Activated CD8-positive, alpha-beta memory T cell treated with anti-CD3 and anti-CD28 coated beads for 24 hours (primary cell): ENCODE data around the gene GALE.
"Not testable (repeated sequence)": the region's sequence is repeated elsewhere in the genome, so short reads cannot be mapped to it uniquely, and the experiment has no call there.

Source experiments
- DNase-seq: peaks from one replicate; pipeline ENCODE4 v3.0.0-alpha.2; 2020

Gene GALE

DNA sequence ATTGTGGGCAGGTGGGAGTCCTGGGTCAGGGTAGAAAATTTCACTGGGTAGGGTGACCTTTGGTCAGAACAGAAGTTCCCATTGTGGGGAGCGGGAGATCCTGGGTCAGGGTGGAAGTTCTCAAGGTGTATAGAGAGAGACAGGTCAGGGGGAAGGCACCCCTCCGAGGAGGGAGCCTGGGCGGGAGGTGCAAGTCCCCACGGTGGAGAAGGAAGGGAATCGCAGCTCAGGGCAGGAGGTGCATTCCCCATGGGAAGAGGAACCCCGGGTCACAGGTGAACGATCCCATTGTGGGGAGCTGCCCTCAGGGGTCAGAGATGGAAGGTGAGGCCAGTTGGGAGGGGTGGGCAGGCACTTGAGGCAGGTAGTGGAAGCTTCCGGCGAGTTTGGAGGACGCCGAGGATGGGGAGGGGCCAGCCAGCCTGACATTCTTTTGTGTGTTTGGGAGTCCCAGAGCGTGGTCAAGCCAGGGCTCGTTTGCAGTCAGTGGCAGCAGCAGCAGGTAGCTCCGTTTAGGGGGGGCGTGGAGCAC is 9.0 kb downstream of the GALE start:
- DNase-seq: peak; percentile 70

DNA sequence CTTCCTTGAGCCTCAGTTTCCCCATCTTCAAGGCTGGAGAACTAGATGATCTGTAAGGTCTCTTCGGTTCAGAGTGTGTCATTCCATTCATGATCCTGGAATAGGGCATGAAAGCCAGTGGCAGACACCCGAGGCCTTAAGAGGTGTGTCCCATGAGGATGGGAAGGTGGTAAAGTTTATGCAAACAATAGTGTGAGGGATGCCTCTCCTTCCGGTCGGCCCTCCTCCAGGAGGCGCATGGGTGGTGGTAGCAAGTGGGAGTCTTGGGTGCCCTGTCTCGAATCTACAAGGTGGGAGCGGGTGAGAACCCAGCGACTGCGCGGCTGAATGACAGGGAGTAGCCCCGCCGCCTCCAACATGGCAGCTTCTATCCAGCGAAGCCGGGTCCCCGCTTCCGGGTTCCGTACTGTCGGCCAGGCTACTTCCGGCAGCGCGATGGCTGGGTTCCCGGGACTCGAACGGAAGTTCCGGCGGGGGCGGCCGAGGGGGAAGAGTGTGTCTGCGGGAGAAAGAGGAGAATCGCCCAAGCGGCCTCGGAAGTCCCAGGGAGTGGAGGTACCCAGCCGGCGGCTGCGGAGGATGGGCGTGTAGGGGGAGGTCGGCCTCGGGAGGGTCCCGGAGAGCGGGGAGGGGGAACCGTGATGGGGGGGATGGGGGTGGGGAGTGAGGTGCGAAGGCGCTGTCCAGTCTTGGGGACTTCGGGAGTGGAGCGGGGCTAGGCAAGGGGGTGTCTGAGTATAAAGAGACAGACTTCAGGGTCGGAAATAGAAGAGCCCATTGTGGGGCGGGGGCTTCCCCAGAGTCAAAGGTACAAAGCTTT is 9.6 kb downstream of the GALE start, which contains the start of gene LYPLA2:
Gene LYPLA2 (plus strand): TSS at position 450 of the 820 bp plus-strand sequence. CDS start 1,538 bp downstream, outside the sequence.
- DNase-seq: peak; percentile 94

DNA sequence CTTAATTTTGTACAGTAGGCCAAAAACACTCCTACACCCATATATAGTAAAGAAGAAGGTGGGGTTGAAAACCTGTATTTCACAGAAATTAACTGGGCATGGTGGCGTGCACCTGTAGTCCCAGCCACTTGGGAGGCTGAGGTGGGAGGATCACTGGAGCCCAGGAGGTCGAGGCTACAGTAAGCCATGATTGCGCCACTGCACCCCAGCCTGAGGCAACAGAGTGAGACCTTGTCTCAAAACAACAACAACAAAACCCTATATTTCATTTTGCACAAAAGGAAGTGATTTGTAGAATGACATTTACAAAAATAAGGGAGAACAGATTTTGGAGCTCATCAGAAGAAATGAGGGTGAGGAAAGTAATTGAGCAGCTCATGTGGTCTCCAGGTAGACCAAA is 11.9 kb downstream of the GALE start:
- DNase-seq: no peak

DNA sequence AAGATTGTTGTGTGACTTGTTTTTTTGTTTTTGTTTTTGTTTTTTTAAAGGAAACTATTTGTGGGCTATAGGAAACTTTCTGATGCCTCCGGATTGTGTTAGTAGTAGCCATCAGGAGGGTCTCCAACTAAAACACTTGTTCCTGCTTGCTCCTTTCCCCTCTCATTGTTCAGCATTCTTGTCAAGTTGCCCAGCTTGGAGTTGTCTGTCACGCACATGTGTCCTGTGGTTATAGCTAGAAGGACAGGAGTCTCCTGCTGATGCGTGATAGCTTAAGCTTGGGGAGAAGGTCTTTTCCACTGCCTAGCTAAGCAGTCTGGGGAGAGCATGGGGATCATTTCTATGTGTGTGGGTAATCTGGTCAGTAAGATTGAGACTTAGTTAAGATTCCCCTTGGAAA is 12.9 kb downstream of the GALE start:
- no peak for DNase-seq

DNA sequence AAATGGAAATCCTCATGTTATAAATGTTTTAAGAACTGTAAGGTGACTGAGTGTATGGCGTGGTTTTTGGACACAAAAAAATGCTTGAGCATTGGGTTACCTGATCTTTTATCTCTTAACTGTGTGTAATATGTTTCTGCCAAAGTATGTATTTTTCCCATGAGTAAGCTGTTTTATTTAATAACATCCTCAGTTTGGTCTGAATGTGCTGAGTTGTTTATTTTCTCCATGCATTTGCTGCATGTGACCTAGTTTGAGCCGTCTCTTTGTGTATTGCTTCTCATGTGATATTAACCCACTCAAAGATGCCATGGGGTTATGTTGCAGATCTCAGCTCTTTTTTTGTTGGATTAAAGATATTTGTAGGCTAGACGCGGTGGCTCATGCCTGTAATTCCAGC is 15.7 kb downstream of the GALE start:
- DNase-seq: no peak

DNA sequence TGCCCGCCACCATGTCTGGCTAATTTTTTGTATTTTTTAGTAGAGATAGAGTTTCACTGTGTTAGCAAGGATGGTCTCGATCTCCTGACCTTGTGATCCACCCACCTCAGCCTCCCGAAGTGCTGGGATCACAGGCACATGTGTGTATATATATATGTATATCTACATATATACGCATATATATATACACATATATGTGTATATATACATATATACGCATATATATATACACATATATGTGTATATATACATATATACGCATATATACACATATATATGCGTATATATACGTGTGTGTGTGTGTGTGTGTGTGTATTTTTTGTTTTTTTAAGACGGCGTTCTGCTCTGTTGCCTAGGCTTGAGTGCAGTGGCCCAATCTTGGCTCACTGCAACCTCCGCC is 17.4 kb downstream of the GALE start:
- DNase-seq: not testable (repeated sequence)

DNA sequence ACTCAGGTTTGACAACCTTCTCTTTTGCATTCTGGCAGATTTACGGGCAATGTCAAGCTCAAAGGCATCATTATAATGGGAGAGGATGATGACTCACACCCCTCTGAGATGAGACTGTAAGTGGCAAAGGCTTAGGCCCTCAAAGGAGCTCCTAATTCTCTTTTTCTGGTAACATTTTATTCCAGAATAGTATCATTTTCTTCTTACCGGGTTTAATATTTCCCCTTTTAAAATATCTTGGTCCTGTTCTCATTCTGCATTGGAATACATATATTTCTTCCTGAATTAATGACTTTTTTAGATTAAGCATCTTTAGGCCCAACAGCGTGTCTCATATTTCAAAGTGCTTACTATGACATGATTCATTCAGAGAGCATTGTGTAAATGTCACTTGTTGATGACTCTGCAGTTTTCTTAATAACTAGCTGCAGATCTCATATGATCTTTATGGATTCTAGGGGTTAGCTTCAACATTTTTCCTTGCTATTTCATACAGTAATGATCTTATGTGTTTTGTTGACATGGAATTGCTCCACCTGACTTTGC is 20.7 kb downstream of the GALE start:
- no peak for DNase-seq

DNA sequence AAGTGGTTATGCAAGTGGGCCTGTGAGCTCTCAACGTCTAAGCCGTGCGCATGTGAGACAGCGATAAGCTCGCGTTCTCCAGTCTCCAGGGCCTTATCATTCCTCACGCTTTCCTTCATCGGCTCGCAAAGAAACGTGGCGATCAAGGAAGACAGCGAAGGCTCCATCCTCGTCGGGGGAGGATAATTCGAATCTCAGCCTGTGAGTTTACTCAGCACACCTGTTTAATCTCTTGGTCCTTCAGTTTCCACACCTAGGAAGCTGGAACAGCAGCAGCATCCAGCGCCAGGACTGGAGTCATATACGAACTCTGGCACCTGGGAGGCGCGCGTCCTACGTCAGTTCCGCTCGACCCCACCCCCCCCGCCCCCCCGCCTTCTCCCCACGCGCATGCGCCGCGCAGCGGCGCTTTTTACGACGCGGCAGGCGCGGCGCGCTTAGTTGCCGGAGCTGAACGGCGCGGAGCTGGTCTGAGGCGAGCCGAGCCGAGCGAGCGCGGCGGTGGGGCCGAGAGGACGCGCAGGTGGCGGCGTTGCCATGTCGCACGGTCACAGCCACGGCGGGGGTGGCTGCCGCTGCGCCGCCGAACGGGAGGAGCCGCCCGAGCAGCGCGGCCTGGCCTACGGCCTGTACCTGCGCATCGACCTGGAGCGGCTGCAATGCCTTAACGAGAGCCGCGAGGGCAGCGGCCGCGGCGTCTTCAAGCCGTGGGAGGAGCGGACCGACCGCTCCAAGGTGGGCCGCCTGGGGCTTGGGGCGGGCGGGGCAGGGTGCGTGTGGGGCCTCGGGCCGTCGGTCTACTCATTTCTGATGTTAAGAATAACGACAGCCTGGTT is 22.4 kb downstream of the GALE start, which contains the start of gene PITHD1:
Gene PITHD1 (plus strand): TSS at position 440 of the 836 bp plus-strand sequence. CDS start 98 bp downstream, at position 538.
- peak; percentile 89 for DNase-seq

DNA sequence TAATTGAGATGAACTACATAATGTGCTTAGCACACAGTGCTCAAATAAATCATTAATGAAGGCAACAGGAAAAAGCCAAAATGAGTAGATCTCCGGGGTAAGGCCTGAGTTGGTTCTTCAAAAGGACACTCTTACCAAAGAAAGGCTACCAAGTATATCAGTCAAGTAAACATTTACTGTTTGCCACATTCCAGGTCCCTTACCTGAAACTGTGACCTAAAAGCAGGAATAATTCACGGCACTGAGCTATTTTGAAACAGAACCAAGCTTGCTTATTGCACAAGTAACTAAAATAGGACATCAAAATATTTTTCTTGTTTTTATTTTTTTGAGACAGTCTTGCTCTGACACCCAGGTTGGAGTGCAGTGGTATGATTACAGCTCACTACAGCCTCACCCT is 24.3 kb downstream of the GALE start:
- DNase-seq: no peak

DNA sequence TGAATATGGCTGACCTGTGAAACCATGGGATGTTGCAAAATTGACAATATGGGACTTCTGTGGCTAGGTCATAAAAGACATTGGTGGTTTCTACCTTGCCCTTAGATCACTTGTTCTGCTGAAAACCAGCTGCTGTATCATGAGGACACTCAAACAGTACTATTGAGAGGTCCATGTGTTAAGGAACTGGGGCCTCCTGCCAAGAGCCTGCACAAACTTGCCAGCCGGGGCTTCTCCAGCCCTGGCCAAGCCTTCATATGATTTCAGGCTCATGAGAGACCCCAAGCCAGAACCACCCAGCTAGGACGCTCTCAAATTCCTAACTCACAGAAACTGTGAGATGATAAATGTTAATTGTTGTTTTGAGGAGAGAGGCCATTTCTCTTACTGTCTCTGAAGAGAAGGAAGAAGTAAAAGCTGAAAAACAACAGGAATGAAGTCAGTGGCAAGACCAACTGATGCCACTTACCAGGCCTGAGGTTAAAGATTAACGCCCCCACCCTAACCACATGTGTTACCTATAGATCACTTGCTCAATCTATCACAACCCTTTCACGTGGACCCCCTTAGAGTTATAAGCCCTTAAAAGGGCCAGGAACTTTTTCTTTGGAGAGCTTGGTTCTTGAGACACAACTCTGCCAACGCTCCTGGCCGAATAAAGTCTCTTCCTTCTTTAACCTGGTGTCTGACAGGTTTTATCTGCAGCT is 26.2 kb downstream of the GALE start:
- no peak for DNase-seq

DNA sequence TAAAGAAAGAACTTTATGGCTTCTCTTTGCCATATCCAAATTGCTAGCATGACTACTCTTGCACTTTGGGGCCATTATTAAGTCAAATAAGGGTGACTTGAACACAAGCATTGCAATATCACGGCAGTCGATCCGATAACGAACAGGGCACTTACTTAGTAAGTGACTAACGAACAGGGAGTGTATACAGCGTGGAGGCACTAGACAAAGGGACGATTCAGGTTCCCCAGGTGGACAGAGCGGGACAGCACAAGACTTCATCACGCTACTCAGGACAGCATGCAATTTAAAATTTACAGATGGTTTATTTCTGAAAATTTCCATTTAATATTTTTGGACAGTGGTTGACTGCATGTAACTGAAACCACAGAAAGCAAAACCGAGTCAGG is 27.7 kb downstream of the GALE start:
- DNase-seq: no peak

DNA sequence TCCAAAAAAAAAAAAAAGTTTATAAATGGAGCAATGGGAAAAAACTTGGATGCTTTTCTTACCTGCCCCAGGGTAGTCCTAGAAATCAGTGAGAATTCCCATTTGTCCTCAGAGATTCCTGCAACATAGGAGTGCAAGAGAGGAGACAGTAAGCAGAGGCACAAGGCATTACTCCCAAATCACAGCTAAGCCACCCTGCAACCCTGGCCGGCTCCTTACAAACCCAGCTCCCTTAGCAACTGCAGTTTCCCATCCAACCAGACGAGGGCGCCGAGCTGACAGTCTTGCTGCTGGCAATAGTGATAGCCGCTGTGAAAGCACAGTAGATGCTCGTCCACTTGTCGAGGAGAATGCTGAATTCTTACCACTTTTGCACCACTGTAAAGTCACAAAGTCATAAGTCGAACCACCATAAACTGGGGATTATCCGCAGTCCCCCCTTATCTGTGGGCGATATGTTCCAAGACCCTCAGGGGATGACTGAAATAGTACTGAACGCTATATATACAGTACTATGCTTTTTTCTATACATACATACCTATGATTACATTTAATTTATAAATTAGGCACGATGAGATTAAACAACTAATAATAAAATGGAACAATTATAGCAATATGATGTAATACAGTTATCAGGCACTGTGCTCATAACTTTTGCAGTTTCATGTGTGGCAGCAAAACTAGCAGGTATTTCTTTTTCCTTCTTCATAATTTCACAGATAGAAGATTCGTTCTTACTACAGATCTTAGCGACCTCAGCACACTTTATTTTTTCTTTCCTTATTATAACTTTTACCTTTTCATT is 28.3 kb downstream of the GALE start:
- peak; percentile 95 for DNase-seq

DNA sequence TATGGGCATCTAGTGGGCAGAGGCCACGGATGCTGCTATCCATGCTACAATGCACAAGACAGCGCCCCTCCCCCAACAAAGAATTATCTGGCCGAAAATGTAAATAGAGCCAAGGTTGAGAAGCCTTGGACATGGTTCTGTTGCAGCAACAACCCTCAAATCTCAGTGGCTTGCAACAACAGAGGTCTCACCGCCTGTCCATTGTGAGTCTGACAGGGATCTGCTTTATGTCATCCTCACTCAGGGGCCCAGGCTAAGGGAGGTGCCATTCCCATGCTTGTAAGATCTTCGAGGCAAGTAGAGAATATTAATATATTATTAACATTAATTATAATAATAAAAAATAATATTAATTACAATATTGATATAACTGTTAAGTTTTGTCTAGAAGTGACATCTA is 31.8 kb downstream of the GALE start:
- DNase-seq: no peak

DNA sequence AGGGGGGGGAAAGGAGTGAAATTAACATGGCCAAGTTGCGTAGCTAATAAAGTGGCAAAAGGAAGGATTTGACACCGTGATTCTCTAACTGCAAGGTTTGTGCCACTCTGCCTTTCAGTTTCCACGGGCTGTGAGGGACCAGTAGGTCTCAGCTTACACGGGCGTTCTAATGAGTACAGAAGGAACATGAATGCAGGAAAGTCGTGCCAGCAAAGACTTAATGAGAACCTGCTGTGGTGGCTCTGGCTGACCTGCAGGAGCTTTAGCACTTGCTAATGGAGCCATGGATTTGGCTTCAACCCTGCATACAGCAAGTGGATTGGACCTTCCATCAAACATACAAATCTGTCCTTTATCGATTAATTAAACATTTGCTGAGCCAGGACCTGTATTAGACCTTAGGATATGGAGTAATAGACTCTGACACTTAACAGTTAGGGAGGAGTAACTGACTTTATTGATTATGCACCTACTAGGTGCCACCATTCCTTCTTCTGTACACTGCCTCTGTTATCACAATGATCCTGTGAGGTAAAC is 37.4 kb downstream of the GALE start:
- DNase-seq: no peak

DNA sequence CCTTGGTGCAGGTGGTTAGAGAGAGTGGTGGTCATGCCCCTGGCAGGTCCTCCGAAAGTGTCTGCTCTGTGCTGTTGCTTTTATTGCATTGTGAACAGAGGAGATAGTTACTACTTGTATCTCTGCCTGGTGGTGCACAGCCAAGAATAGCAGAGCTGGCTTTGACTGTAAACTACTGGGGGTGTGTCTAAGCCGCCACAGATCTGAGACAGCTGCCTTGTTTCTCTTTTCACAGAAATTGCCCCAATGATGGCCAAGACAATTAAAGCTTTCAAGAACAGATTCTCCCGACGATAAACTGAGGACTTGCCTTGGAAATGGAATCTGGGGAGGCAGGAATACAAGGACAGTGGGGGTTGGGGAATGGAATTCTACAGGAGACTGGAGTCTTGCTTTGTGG is 41.3 kb downstream of the GALE start:
- DNase-seq: no peak

DNA sequence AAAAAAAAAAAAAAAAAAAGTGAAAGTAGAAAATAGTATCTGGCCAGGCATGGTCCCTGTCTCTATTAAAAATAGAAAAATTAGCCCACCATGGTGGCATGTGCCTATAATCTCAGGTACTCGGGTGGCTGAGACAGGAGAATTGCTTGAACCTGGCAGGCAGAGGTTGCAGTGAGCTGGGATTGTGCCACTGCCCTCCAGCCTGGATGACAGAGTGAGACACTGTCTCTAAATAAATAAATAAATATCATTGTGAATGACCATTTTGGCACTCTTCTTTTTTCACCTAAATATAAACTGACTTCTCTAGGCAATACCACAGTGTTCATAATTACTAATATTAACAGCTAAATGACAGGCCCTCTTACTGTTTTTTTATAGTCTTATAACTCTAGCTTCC is 42.7 kb downstream of the GALE start:
- no peak for DNase-seq

DNA sequence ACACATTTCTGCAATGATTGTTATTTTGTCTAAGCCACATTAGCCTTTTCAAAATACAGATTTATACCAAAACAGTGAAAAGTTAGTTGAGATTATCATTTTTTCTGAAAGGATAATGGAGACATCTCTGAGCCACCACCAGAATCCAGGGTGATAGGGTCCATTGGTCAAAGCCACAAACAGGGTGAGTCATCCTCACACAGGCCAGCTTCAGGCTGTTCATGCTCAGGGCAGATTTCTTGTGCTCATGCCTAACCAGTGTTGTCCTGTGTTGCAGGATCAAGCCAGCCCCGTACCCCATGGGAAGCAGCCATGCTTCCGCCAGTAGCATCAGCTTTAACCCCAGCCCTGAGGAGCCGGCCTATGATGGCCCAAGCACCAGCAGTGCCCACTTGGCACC is 43.9 kb downstream of the GALE start:
- no peak for DNase-seq

DNA sequence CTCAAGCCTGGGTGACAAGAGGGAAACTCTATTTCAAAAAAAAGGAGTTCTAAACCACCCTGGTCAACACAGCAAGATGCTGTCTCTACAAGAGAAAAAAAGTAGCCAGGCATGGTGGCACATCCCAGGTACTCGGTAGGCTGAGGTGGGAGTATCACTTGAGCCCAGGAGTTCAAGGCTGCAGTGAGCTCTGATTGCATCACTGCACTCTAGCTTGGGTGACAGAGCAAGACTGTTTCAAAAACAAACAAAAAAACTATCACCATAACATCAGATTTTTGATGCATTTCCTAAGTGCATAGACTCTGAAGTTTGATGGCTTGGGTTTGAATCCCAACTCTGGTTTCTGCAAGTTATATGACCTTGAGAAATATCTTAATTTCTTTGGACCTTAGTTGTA is 47.6 kb downstream of the GALE start:
- no peak for DNase-seq

DNA sequence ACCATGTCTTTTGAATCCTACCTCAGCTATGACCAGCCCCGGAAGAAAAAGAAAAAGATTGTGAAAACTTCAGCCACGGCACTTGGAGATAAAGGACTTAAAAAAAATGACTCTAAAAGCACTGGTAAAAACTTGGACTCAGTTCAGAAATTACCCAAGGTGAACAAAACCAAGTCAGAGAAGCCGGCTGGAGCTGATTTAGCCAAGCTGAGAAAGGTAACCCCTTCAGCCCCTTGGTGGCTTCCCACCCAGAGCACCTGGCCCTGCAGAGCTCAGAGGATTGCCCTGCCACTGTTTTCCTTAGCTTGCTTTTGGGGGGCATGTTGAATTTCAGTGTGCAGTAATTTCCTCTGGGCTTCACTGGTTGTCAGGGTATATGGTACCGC is 48.7 kb downstream of the GALE start:
- DNase-seq: no peak

DNA sequence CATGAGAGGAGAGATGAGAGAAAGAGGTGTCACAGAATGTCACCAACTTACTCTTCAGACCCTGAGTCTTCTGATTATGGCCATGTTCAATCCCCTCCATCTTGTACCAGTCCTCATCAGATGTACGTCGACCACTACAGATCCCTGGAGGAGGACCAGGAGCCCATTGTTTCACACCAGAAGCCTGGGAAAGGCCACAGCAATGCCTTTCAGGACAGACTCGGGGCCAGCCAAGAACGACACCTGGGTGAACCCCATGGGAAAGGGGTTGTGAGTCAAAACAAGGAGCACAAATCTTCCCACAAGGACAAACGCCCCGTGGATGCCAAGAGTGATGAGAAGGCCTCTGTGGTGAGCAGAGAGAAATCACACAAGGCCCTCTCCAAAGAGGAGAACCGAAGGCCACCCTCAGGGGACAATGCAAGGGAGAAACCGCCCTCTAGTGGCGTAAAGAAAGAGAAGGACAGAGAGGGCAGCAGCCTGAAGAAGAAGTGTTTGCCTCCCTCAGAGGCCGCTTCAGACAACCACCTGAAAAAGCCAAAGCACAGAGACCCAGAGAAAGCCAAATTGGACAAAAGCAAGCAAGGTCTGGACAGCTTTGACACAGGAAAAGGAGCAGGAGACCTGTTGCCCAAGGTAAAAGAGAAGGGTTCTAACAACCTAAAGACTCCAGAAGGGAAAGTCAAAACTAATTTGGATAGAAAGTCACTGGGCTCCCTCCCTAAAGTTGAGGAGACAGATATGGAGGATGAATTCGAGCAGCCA is 49.3 kb downstream of the GALE start:
- DNase-seq: no peak

DNA sequence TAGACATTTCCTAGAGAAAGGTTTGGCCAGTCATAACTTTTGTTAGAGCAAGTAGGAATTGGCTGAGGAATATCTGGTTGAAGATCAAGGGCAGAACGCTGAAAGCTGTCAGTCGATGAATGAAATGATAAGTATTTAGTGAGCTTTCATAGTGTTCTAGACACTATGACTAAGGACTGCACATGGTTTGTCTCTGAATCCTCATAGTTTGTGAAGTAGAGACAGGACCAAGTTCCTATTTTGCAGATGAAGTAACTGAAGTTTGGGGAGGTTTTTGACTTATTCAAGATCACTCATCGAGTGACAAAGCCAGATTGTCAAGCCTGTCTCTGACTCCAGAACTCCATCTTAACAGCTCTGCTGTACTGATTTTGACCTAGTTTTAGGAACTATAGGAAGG is 52.5 kb downstream of the GALE start:
- DNase-seq: no peak
